ENCODE measurements around the gene VAX1.

- no peak for TF ChIP-seq ZBTB33 (IDR thresholded peaks at IDR 0.05; ENCODE audit: borderline replicate concordance, low read depth)
- no peak for TF ChIP-seq SMC3 (IDR thresholded peaks at IDR 0.05; ENCODE audit: low read depth, low read length)
- TF ChIP-seq CTCF (IDR thresholded peaks at IDR 0.05) = no peak
- TF ChIP-seq EZH2phosphoT487 (IDR thresholded peaks at IDR 0.05; ENCODE audit: borderline replicate concordance, low read depth) = no peak
- TF ChIP-seq TAF1 (IDR thresholded peaks at IDR 0.05; ENCODE audit: borderline replicate concordance, low read depth, low read length) = no peak
Observed at GRCh38 chr10:117178190-117178589, 40.1 kb upstream of the VAX1 start.

Data from SK-N-SH (cell line).